Peyer's patch (tissue), 4 donors: ENCODE measurements around the gene CTSA. TPM values are rescaled to one million over a fixed set of nuclear protein-coding genes. Genes with fewer than 3 reads are reported as not detected.

Experiments used
- DNase-seq, 3 donors: peaks; one replicate each; pipeline ENCODE4 v3.0.0-alpha.2; 2017 to 2019
- H3K27ac ChIP-seq, 4 donors: fragments of 200-600 bp; sonication (generic); one replicate each; pipeline ENCODE4 v1.5.1; 2016 to 2019
- H3K27me3 ChIP-seq, 2 donors: fragments of 200-600 bp; sonication (generic); one replicate each; pipeline ENCODE4 v1.5.1; 2019
- H3K36me3 ChIP-seq, 3 donors: fragments of 200-600 bp; sonication (generic); one replicate each; pipeline ENCODE4 v1.5.1; 2016 to 2019
- H3K4me1 ChIP-seq, 4 donors: fragments of 200-600 bp; sonication (generic); one replicate each; pipeline ENCODE4 v1.5.1; 2016 to 2019
- H3K4me3 ChIP-seq, 4 donors: fragments of 200-600 bp; sonication (generic); 1 replicate in 3 of 4; 2 replicates in 1 of 4; pipeline ENCODE4 v1.5.1; 2016 to 2019; ENCODE audit warnings: mild to moderate bottlenecking in 1 of 4
- H3K9me3 ChIP-seq, 4 donors: fragments of 200-600 bp; sonication (generic); one replicate each; pipeline ENCODE4 v1.5.1; 2016 to 2019; ENCODE audit warnings: mild to moderate bottlenecking in 1 of 4
- POLR2A ChIP-seq, 2 donors: fragments of 450-650 bp; IDR thresholded peaks; one replicate each; pipeline ENCODE4 v1.5.1; 2017; ENCODE audit warnings: antibody characterized with exemption in 2 of 2, mild to moderate bottlenecking in 2 of 2, moderate library complexity in 2 of 2
- total RNA-seq, 4 donors: library from RNA; depleted of rRNA; stranded (reverse); fragments of >200 nt; gene quantifications; one replicate each; pipeline ENCODE4 v1.1.0, GENCODE V29; 2016
- TF ChIP-seq, protein P1 (sequence below), 6 experiments: fragments of 450-650 bp in 4 of 6; fragments of 200-600 bp in 2 of 6; sonication (generic) in 1 of 6; IDR thresholded peaks; one replicate each; pipeline ENCODE4 v1.5.1; 2017 to 2019; ENCODE audit warnings: antibody characterized with exemption in 6 of 6, mild to moderate bottlenecking in 3 of 6, moderate library complexity in 1 of 6

The CTSA gene
- total RNA-seq, 4 donors from 2014 or later, result 85.0 to 602 (median 258) TPM

DNA sequence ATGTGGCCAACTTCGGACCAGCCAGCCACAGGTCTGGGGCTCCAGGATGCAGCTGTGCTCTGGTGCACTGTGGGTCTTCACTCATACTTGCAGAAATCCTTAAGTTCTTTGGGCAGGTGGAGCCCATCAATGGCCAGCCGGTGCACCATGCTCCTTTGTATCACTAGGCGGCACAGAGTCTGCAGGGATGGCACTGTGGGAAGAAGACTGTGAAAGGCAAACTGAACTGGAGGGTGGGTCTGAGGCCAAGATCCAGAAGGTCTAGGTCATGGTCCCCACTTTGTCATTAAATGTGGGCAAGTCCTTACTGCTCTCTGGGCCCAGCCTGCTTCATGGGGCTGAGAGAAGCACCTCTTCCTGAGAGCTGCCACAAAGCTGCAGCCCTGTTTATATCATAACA is 2.5 kb upstream of the CTSA start:
- H3K4me1 ChIP-seq, result peaks cover 0 to 51% (median 11%) of the 10 kb centered on the region in 4 donors
- H3K36me3 ChIP-seq, result peaks cover 0 to 30% (median 0%) of the 10 kb centered on the region in 3 donors
- no peaks in the 10 kb centered on the region for H3K9me3 ChIP-seq
- no peaks in the 10 kb centered on the region for H3K27me3 ChIP-seq
- no peak overlapping the region for H3K27ac ChIP-seq
- H3K4me3 ChIP-seq, result no peak overlapping the region
- TF ChIP-seq, protein P1, sequence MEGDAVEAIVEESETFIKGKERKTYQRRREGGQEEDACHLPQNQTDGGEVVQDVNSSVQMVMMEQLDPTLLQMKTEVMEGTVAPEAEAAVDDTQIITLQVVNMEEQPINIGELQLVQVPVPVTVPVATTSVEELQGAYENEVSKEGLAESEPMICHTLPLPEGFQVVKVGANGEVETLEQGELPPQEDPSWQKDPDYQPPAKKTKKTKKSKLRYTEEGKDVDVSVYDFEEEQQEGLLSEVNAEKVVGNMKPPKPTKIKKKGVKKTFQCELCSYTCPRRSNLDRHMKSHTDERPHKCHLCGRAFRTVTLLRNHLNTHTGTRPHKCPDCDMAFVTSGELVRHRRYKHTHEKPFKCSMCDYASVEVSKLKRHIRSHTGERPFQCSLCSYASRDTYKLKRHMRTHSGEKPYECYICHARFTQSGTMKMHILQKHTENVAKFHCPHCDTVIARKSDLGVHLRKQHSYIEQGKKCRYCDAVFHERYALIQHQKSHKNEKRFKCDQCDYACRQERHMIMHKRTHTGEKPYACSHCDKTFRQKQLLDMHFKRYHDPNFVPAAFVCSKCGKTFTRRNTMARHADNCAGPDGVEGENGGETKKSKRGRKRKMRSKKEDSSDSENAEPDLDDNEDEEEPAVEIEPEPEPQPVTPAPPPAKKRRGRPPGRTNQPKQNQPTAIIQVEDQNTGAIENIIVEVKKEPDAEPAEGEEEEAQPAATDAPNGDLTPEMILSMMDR (IDR thresholded peaks at IDR 0.05), result peak in 1 of 6 experiments; percentile 6
- TF ChIP-seq POLR2A (IDR thresholded peaks at IDR 0.05), result no peak
- DNase-seq, result no peak

DNA sequence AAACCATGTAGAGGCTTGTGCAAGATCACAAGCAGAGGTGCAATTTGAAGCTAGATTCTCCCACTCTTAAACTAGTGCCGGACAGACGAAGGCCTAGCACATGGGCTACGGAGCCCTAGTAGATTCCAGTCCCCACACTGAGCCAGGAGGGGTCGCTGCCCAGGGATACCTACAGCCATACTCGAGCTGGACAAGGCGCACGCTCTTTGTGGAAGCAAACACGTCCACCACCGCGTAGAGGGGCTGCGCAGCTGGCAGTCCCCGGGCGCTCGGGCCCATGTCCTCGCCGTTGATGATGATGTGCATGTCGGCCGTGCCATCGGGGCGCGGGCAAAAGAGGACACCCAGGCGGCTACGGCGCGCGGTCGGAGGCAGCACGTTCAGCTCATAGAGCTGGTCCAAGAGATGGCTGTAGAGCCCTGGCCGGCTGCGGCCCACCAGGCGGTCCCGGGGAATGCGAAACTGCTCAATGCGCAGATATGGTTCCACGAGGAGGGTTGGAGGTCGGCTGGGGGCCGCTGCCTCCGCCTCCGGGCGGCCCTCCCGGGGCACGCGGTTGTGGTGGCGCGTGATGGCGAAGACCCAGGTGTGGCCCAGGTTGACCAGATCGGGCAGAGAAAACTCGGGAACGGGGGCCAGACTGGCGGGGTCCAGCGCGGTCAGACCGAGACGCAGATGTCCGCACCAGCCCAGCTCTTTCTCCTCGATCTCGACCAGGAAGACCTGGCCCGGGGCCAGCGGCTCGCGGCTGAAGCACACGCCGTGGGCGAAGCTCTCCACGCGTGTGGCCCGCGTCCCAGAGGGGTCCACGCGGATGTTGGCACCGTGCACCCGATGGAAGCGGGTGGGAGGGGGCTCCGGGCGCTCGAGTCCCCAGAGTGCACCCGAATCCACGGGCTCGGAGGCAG is 804 bp upstream of the CTSA start:
- H3K36me3 ChIP-seq, result peaks cover 0 to 38% (median 0%) of the 10 kb centered on the region in 3 donors
- TF ChIP-seq POLR2A (IDR thresholded peaks at IDR 0.05), result peak in 1 of 2 donors; percentile 9
- TF ChIP-seq, protein P1 (IDR thresholded peaks at IDR 0.05), result peak; percentile 15 to 62 (median 54)
- H3K27ac ChIP-seq, result peak overlapping the region; percentile 72 to 92 (median 84)
- H3K27me3 ChIP-seq, result no peaks in the 10 kb centered on the region
- H3K9me3 ChIP-seq, result no peaks in the 10 kb centered on the region
- H3K4me1 ChIP-seq, result peaks cover 0 to 42% (median 11%) of the 10 kb centered on the region in 4 donors
- peak; percentile 82 to 89 (median 83) for DNase-seq
- peak overlapping the region; percentile 71 to 89 (median 88) for H3K4me3 ChIP-seq

DNA sequence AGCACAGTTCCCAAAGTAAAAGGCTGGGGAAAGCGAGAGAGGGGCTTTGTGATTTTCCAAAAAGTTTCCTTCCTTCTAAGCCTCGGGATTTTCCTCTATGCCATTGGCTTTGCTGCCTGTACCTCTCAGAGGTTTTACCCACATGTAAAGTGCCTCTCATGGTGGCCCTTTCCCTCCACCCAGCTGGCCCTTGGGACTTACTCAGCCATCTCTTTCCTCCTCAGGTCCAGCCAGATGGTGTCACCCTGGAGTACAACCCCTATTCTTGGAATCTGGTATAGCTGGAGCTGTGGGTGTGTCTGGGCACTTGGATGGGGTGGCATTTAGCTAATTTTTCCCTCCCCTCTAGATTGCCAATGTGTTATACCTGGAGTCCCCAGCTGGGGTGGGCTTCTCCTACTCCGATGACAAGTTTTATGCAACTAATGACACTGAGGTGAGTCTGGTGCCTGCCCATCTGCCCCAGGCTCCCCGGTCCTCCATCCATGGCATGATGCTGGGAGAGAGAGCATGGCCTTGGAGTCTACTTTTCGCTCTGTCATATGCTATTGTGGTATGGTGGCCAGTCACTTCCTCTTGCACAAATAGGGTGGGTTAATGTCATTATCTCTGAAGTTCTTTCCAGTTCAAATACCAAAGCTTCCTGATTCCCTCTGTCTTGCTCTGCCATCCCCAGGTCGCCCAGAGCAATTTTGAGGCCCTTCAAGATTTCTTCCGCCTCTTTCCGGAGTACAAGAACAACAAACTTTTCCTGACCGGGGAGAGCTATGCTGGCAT is 1.1 kb downstream of the CTSA start:
- TF ChIP-seq, protein P1 (IDR thresholded peaks at IDR 0.05), result no peak
- no peak for TF ChIP-seq POLR2A (IDR thresholded peaks at IDR 0.05)
- Histone ChIP-seq H3K36me3 (peaks cover 0 to 43% (median 0%) of the 10 kb centered on the region in 3 donors), H3K9me3 (no peaks in the 10 kb centered on the region), H3K4me3 (peak overlapping the region; percentile 71 to 89 (median 88)), H3K27me3 (no peaks in the 10 kb centered on the region), H3K4me1 (peaks cover 0 to 38% (median 11%) of the 10 kb centered on the region in 4 donors), H3K27ac (peak overlapping the region in 3 of 4 donors; percentile 83 to 92 (median 84))
- no peak for DNase-seq

GRCh38 chr20:45892828-45893500 is 1.8 kb downstream of the CTSA start:
- peaks cover 0 to 38% (median 11%) of the 10 kb centered on the region in 4 donors for H3K4me1 ChIP-seq
- peak overlapping the region; percentile 28 to 92 (median 47) for H3K27ac ChIP-seq
- H3K9me3 ChIP-seq, result no peaks in the 10 kb centered on the region
- DNase-seq, result peak in 2 of 3 donors; percentile 68 to 73
- peaks cover 0 to 50% (median 0%) of the 10 kb centered on the region in 3 donors for H3K36me3 ChIP-seq
- H3K27me3 ChIP-seq, result no peaks in the 10 kb centered on the region
- H3K4me3 ChIP-seq, result peak overlapping the region in 1 of 4 donors; percentile 71
- TF ChIP-seq, protein P1 (IDR thresholded peaks at IDR 0.05), result no peak
- peak in 1 of 2 donors; percentile 19 for TF ChIP-seq POLR2A (IDR thresholded peaks at IDR 0.05)

GRCh38 chr20:45893831-45894230 is 2.7 kb downstream of the CTSA start:
- no peaks in the 10 kb centered on the region for H3K27me3 ChIP-seq
- DNase-seq, result no peak
- H3K36me3 ChIP-seq, result peaks cover 0 to 51% (median 0%) of the 10 kb centered on the region in 3 donors
- peaks cover 0 to 37% (median 11%) of the 10 kb centered on the region in 4 donors for H3K4me1 ChIP-seq
- no peak for TF ChIP-seq POLR2A (IDR thresholded peaks at IDR 0.05)
- TF ChIP-seq, protein P1 (IDR thresholded peaks at IDR 0.05), result no peak
- no peak overlapping the region for H3K27ac ChIP-seq
- no peak overlapping the region for H3K4me3 ChIP-seq
- no peaks in the 10 kb centered on the region for H3K9me3 ChIP-seq
